NCI-H82 treated with DMSO at 0.1 percent for 48 hours (cell line): ENCODE results near the gene SLC24A3.
"Not testable (repeated sequence)": the region's sequence is repeated elsewhere in the genome, so short reads cannot be mapped to it uniquely, and the experiment has no call there.

Source experiments
- DNase-seq: peaks from one replicate; lab custom pipeline; 2025; ENCODE audit not compliant: unreplicated experiment; lab: John Stamatoyannopoulos, UW

Gene SLC24A3

GRCh38 chr20:19660808-19661378 is 448.5 kb downstream of the SLC24A3 start:
- no peak for DNase-seq

- peak; percentile 58 for DNase-seq
Measured at GRCh38 chr20:19661717-19662636, 449.5 kb downstream of the SLC24A3 start.

- no peak for DNase-seq
Measured at GRCh38 chr20:19662637-19662995, 450.2 kb downstream of the SLC24A3 start.

GRCh38 chr20:19668418-19668817 is 456.0 kb downstream of the SLC24A3 start:
- DNase-seq: no peak

GRCh38 chr20:19670829-19671228 is 458.4 kb downstream of the SLC24A3 start:
- no peak for DNase-seq

- no peak for DNase-seq
Measured at GRCh38 chr20:19671374-19671773, 458.9 kb downstream of the SLC24A3 start.

- no peak for DNase-seq
Measured at GRCh38 chr20:19672498-19672897, 460.1 kb downstream of the SLC24A3 start.

GRCh38 chr20:19673575-19673974 is 461.1 kb downstream of the SLC24A3 start:
- DNase-seq: no peak

GRCh38 chr20:19676202-19676601 is 463.8 kb downstream of the SLC24A3 start:
- DNase-seq: no peak

GRCh38 chr20:19677336-19677735 is 464.9 kb downstream of the SLC24A3 start:
- DNase-seq: no peak

GRCh38 chr20:19678591-19678990 is 466.1 kb downstream of the SLC24A3 start:
- not testable (repeated sequence) for DNase-seq

- DNase-seq: no peak
Measured at GRCh38 chr20:19679900-19680495, 467.6 kb downstream of the SLC24A3 start.

GRCh38 chr20:19682249-19682648 is 469.8 kb downstream of the SLC24A3 start:
- no peak for DNase-seq

GRCh38 chr20:19683188-19683587 is 470.7 kb downstream of the SLC24A3 start:
- no peak for DNase-seq

GRCh38 chr20:19683822-19684221 is 471.4 kb downstream of the SLC24A3 start:
- DNase-seq: no peak

GRCh38 chr20:19688031-19688806 is 475.8 kb downstream of the SLC24A3 start:
- peak; percentile 34 for DNase-seq

- no peak for DNase-seq
Measured at GRCh38 chr20:19690462-19690861, 478.0 kb downstream of the SLC24A3 start.

- no peak for DNase-seq
Measured at GRCh38 chr20:19691125-19691524, 478.7 kb downstream of the SLC24A3 start.

GRCh38 chr20:19692100-19692499 is 479.7 kb downstream of the SLC24A3 start:
- no peak for DNase-seq

- peak; percentile 48 for DNase-seq
Measured at GRCh38 chr20:19692685-19693119, 480.3 kb downstream of the SLC24A3 start.

- no peak for DNase-seq
Measured at GRCh38 chr20:19693508-19693907, 481.1 kb downstream of the SLC24A3 start.
